ENCODE results near the gene IL22RA1. TPM values are rescaled to one million over a fixed set of nuclear protein-coding genes. Genes with fewer than 3 reads are reported as not detected.

The IL22RA1 gene
- total RNA-seq, 1 experiment from 2014 or later = not detected

- Histone ChIP-seq H3K9me3 (ENCODE audit: low read length) (no peaks in the 10 kb centered on the region), H3K9ac (ENCODE audit: low read length) (no peak overlapping the region), H2AFZ (ENCODE audit: low read length) (no peak overlapping the region), H3K4me1 (ENCODE audit: low read length) (no peaks in the 10 kb centered on the region), H3K36me3 (ENCODE audit: insufficient read depth, low read length) (peaks cover 4% of the 10 kb centered on the region; the same call in 1 of the 2 replicates), H3K27me3 (ENCODE audit: low read length) (no peaks in the 10 kb centered on the region), H3K4me3 (ENCODE audit: low read length) (no peak overlapping the region), H3K79me2 (ENCODE audit: low read length) (peaks cover 47% of the 10 kb centered on the region), H4K20me1 (ENCODE audit: insufficient read depth, low read depth, low read length) (no peaks in the 10 kb centered on the region; the same call in 1 of the 2 replicates), H3K4me2 (ENCODE audit: low read depth, low read length, poor library complexity, severe bottlenecking) (no peak overlapping the region), H3K27ac (ENCODE audit: low read length) (no peak overlapping the region), H3K9me2 (replicated peaks; ENCODE audit: insufficient read depth, low read length) (no peaks in the 10 kb centered on the region)
- DNase-seq = peak; percentile 53
These were observed 31.0 kb upstream of the IL22RA1 start for GRCh38 chr1:24173638-24174575.

- Histone ChIP-seq H2AFZ (ENCODE audit: low read length) (no peak overlapping the region), H3K36me3 (ENCODE audit: insufficient read depth, low read length) (peaks cover 4% of the 10 kb centered on the region), H3K9me2 (replicated peaks; ENCODE audit: insufficient read depth, low read length) (no peaks in the 10 kb centered on the region), H3K27ac (ENCODE audit: low read length) (no peak overlapping the region), H3K79me2 (ENCODE audit: low read length) (peaks cover 40% of the 10 kb centered on the region), H3K4me1 (ENCODE audit: low read length) (no peaks in the 10 kb centered on the region), H3K27me3 (ENCODE audit: low read length) (no peaks in the 10 kb centered on the region), H3K9ac (ENCODE audit: low read length) (no peak overlapping the region), H3K4me2 (ENCODE audit: low read depth, low read length, poor library complexity, severe bottlenecking) (no peak overlapping the region), H3K4me3 (ENCODE audit: low read length) (no peak overlapping the region), H3K9me3 (ENCODE audit: low read length) (no peaks in the 10 kb centered on the region), H4K20me1 (ENCODE audit: insufficient read depth, low read depth, low read length) (no peaks in the 10 kb centered on the region; the same call in 1 of the 2 replicates)
- DNase-seq = no peak
These were observed 29.7 kb upstream of the IL22RA1 start for GRCh38 chr1:24172598-24172997.

DNA sequence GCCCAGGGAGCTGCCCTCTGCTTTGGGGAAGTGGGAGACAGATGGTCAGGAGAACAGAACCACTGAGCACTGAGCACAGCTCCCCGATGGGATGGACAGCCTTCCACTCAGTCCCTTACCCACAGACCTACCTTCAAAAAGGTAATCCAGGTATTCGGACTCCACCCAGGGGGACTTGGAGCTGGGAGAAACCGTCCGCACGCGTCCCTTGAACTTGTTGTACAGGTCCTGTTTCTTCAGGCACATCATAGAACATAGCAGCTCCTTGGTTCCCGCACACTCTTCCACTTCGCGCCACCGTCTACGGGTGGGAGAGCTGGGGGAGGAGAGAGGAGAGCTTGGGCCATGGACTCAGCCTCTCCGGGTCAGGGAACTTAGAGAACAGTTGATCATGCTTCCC lies 26.3 kb upstream of the IL22RA1 start:
- no peak overlapping the region for H3K9ac ChIP-seq (ENCODE audit: low read length)
- H4K20me1 ChIP-seq (ENCODE audit: insufficient read depth, low read depth, low read length) = no peaks in the 10 kb centered on the region
- no peak overlapping the region for H3K4me3 ChIP-seq (ENCODE audit: low read length)
- DNase-seq = no peak
- no peaks in the 10 kb centered on the region for H3K4me1 ChIP-seq (ENCODE audit: low read length)
- H3K9me2 ChIP-seq (replicated peaks; ENCODE audit: insufficient read depth, low read length) = no peaks in the 10 kb centered on the region
- no peaks in the 10 kb centered on the region for H3K9me3 ChIP-seq (ENCODE audit: low read length)
- peaks cover 19% of the 10 kb centered on the region for H3K79me2 ChIP-seq (ENCODE audit: low read length)
- H2AFZ ChIP-seq (ENCODE audit: low read length) = no peak overlapping the region
- H3K4me2 ChIP-seq (ENCODE audit: low read depth, low read length, poor library complexity, severe bottlenecking) = no peak overlapping the region
- no peaks in the 10 kb centered on the region for H3K27me3 ChIP-seq (ENCODE audit: low read length)
- H3K27ac ChIP-seq (ENCODE audit: low read length) = no peak overlapping the region
- H3K36me3 ChIP-seq (ENCODE audit: insufficient read depth, low read length) = peaks cover 6% of the 10 kb centered on the region

GRCh38 chr1:24168245-24168644 lies 25.3 kb upstream of the IL22RA1 start:
- Histone ChIP-seq H3K9me3 (ENCODE audit: low read length) (no peaks in the 10 kb centered on the region), H3K4me2 (ENCODE audit: low read depth, low read length, poor library complexity, severe bottlenecking) (no peak overlapping the region), H3K4me3 (ENCODE audit: low read length) (no peak overlapping the region), H3K79me2 (ENCODE audit: low read length) (peaks cover 11% of the 10 kb centered on the region), H2AFZ (ENCODE audit: low read length) (no peak overlapping the region), H3K27me3 (ENCODE audit: low read length) (no peaks in the 10 kb centered on the region), H4K20me1 (ENCODE audit: insufficient read depth, low read depth, low read length) (no peaks in the 10 kb centered on the region), H3K36me3 (ENCODE audit: insufficient read depth, low read length) (peaks cover 3% of the 10 kb centered on the region), H3K9ac (ENCODE audit: low read length) (no peak overlapping the region), H3K27ac (ENCODE audit: low read length) (no peak overlapping the region), H3K9me2 (replicated peaks; ENCODE audit: insufficient read depth, low read length) (no peaks in the 10 kb centered on the region), H3K4me1 (ENCODE audit: low read length) (no peaks in the 10 kb centered on the region)
- DNase-seq = no peak

DNA sequence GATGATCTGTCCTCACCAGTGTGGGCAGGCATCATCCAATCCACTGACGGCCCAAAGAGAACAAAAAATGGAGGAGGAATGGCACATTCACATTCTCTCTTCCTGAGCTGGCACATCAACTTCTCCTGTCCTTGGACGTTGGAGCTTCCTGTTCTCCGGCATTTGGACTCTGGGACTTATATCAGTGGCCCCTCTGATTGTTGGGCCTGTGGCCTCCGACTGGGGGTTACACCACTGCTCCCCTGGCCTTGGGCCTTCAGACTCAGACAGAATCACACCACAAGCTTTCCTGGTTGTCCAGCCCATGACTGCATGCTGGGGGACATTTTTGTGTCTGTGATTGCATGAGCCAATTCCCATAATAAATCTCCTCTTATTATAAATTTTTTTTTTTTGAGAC lies 24.1 kb upstream of the IL22RA1 start:
- peaks cover 3% of the 10 kb centered on the region for H3K36me3 ChIP-seq (ENCODE audit: insufficient read depth, low read length)
- no peak overlapping the region for H2AFZ ChIP-seq (ENCODE audit: low read length)
- H3K27ac ChIP-seq (ENCODE audit: low read length) = no peak overlapping the region
- H3K4me3 ChIP-seq (ENCODE audit: low read length) = no peak overlapping the region
- no peaks in the 10 kb centered on the region for H3K9me2 ChIP-seq (replicated peaks; ENCODE audit: insufficient read depth, low read length)
- H3K79me2 ChIP-seq (ENCODE audit: low read length) = peaks cover 6% of the 10 kb centered on the region; the same call in 1 of the 2 replicates
- H3K4me1 ChIP-seq (ENCODE audit: low read length) = no peaks in the 10 kb centered on the region
- no peak for DNase-seq
- H3K4me2 ChIP-seq (ENCODE audit: low read depth, low read length, poor library complexity, severe bottlenecking) = no peak overlapping the region
- H4K20me1 ChIP-seq (ENCODE audit: insufficient read depth, low read depth, low read length) = no peaks in the 10 kb centered on the region
- no peaks in the 10 kb centered on the region for H3K9me3 ChIP-seq (ENCODE audit: low read length)
- no peaks in the 10 kb centered on the region for H3K27me3 ChIP-seq (ENCODE audit: low read length)
- no peak overlapping the region for H3K9ac ChIP-seq (ENCODE audit: low read length)

GRCh38 chr1:24165500-24165899 lies 22.6 kb upstream of the IL22RA1 start:
- H3K27ac ChIP-seq (ENCODE audit: low read length) = no peak overlapping the region
- H3K36me3 ChIP-seq (ENCODE audit: insufficient read depth, low read length) = peaks cover 3% of the 10 kb centered on the region
- H3K4me3 ChIP-seq (ENCODE audit: low read length) = no peak overlapping the region
- no peak overlapping the region for H3K9ac ChIP-seq (ENCODE audit: low read length)
- H3K27me3 ChIP-seq (ENCODE audit: low read length) = no peaks in the 10 kb centered on the region
- H2AFZ ChIP-seq (ENCODE audit: low read length) = no peak overlapping the region
- no peak overlapping the region for H3K4me2 ChIP-seq (ENCODE audit: low read depth, low read length, poor library complexity, severe bottlenecking)
- H3K9me2 ChIP-seq (replicated peaks; ENCODE audit: insufficient read depth, low read length) = no peaks in the 10 kb centered on the region
- no peaks in the 10 kb centered on the region for H4K20me1 ChIP-seq (ENCODE audit: insufficient read depth, low read depth, low read length)
- no peaks in the 10 kb centered on the region for H3K4me1 ChIP-seq (ENCODE audit: low read length)
- peaks cover under 1% of the 10 kb centered on the region; the same call in 1 of the 2 replicates for H3K79me2 ChIP-seq (ENCODE audit: low read length)
- no peak for DNase-seq
- no peaks in the 10 kb centered on the region for H3K9me3 ChIP-seq (ENCODE audit: low read length)

DNA sequence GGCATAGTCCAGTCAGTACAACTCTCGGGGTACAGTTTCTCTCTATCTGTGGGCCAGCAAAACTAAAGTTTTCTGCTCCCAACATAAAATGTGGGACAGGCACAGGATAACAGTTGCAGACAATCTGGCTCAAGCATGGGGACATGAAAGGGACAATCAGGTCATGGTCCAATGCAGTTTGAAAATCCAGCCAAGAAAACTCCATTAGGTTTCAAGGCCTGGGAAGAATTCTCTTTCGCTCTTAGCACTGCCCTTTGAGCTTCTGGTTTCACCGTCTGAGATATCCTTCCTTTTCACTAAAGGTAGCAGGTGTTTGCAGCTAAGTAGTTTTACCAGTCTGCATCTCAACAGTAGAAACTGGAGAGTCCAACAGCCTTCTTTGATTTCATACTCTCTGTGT lies 21.1 kb upstream of the IL22RA1 start:
- no peak overlapping the region for H3K9ac ChIP-seq (ENCODE audit: low read length)
- no peaks in the 10 kb centered on the region for H3K79me2 ChIP-seq (ENCODE audit: low read length)
- peaks cover 3% of the 10 kb centered on the region for H3K36me3 ChIP-seq (ENCODE audit: insufficient read depth, low read length)
- no peaks in the 10 kb centered on the region for H4K20me1 ChIP-seq (ENCODE audit: insufficient read depth, low read depth, low read length)
- no peak overlapping the region for H3K4me2 ChIP-seq (ENCODE audit: low read depth, low read length, poor library complexity, severe bottlenecking)
- no peaks in the 10 kb centered on the region for H3K27me3 ChIP-seq (ENCODE audit: low read length)
- no peaks in the 10 kb centered on the region for H3K9me3 ChIP-seq (ENCODE audit: low read length)
- no peak overlapping the region for H3K4me3 ChIP-seq (ENCODE audit: low read length)
- DNase-seq = no peak
- no peak overlapping the region for H2AFZ ChIP-seq (ENCODE audit: low read length)
- H3K27ac ChIP-seq (ENCODE audit: low read length) = no peak overlapping the region
- no peaks in the 10 kb centered on the region for H3K9me2 ChIP-seq (replicated peaks; ENCODE audit: insufficient read depth, low read length)
- no peaks in the 10 kb centered on the region for H3K4me1 ChIP-seq (ENCODE audit: low read length)

GRCh38 chr1:24162201-24162600 lies 19.3 kb upstream of the IL22RA1 start:
- no peaks in the 10 kb centered on the region for H3K79me2 ChIP-seq (ENCODE audit: low read length)
- no peak for DNase-seq
- H4K20me1 ChIP-seq (ENCODE audit: insufficient read depth, low read depth, low read length) = no peaks in the 10 kb centered on the region
- no peaks in the 10 kb centered on the region for H3K9me3 ChIP-seq (ENCODE audit: low read length)
- no peak overlapping the region for H3K4me2 ChIP-seq (ENCODE audit: low read depth, low read length, poor library complexity, severe bottlenecking)
- no peak overlapping the region for H3K9ac ChIP-seq (ENCODE audit: low read length)
- no peaks in the 10 kb centered on the region for H3K9me2 ChIP-seq (replicated peaks; ENCODE audit: insufficient read depth, low read length)
- H3K36me3 ChIP-seq (ENCODE audit: insufficient read depth, low read length) = peaks cover 3% of the 10 kb centered on the region
- H3K4me1 ChIP-seq (ENCODE audit: low read length) = no peaks in the 10 kb centered on the region
- H2AFZ ChIP-seq (ENCODE audit: low read length) = no peak overlapping the region
- H3K4me3 ChIP-seq (ENCODE audit: low read length) = no peak overlapping the region
- no peaks in the 10 kb centered on the region for H3K27me3 ChIP-seq (ENCODE audit: low read length)
- no peak overlapping the region for H3K27ac ChIP-seq (ENCODE audit: low read length)
